Calu3 (cell line): ENCODE measurements around the gene DEFB131B. TPM values are rescaled to one million over a fixed set of nuclear protein-coding genes. Genes with fewer than 3 reads are reported as not detected.
"Not testable (repeated sequence)": the region's sequence is repeated elsewhere in the genome, so short reads cannot be mapped to it uniquely, and the experiment has no call there.

ENCODE experiments used
- BruUV-seq: library from RNA; stranded (reverse); fragments of 400-500 nt; replicated peaks from 2 replicates; lab custom pipeline; 2021; lab: Mats Ljungman, UMichigan
- CTCF ChIA-PET: fragments of 300-600 bp; sonication (Branson Sonifier 250); formaldehyde crosslinking; loops from one replicate; lab custom pipeline; 2022; ENCODE audit warnings: antibody characterized with exemption; lab: Charles Lee
- DNase-seq: peaks from one replicate; pipeline ENCODE4 v3.0.0; 2022
- H3K27ac Mint-ChIP-seq: one replicate; pipeline ENCODE4 v1.8.0; 2022; ENCODE audit warnings: mixed read lengths; ENCODE audit not compliant: unreplicated experiment
- H3K27me3 Mint-ChIP-seq: one replicate; pipeline ENCODE4 v1.8.0; 2022; ENCODE audit warnings: mixed read lengths; ENCODE audit not compliant: unreplicated experiment
- H3K36me3 Mint-ChIP-seq: one replicate; pipeline ENCODE4 v1.8.0; 2022; ENCODE audit warnings: mild to moderate bottlenecking, moderate library complexity, mixed read lengths; ENCODE audit not compliant: insufficient read depth, unreplicated experiment
- H3K4me1 Mint-ChIP-seq: one replicate; pipeline ENCODE4 v1.8.0; 2022; ENCODE audit warnings: mild to moderate bottlenecking, low read depth, mixed read lengths; ENCODE audit not compliant: unreplicated experiment
- H3K4me3 Mint-ChIP-seq: one replicate; pipeline ENCODE4 v1.8.0; 2022; ENCODE audit warnings: mild to moderate bottlenecking, low read depth, moderate library complexity, mixed read lengths; ENCODE audit not compliant: unreplicated experiment
- H3K9me3 Mint-ChIP-seq: one replicate; pipeline ENCODE4 v1.8.0; 2022; ENCODE audit warnings: low read depth, mixed read lengths; ENCODE audit not compliant: unreplicated experiment
- intact Hi-C: fragments of 100-400 bp; cut with micrococcal nuclease; formaldehyde crosslinking; loops from one replicate; pipeline ENCODE4 v1.10.0; 2022; ENCODE audit not compliant: unreplicated experiment
- total RNA-seq: library from RNA; stranded (reverse); gene quantifications from 2 replicates; pipeline ENCODE4 v1.2.3, GENCODE V29; 2022
- TF ChIP-seq, protein P1 (sequence below): fragments of 200-600 bp; IDR thresholded peaks from one replicate; pipeline ENCODE4 v1.8.0; 2022; ENCODE audit warnings: antibody characterized with exemption; ENCODE audit not compliant: unreplicated experiment

Gene DEFB131B
- total RNA-seq, 1 experiment from 2014 or later, result not detected

DNA sequence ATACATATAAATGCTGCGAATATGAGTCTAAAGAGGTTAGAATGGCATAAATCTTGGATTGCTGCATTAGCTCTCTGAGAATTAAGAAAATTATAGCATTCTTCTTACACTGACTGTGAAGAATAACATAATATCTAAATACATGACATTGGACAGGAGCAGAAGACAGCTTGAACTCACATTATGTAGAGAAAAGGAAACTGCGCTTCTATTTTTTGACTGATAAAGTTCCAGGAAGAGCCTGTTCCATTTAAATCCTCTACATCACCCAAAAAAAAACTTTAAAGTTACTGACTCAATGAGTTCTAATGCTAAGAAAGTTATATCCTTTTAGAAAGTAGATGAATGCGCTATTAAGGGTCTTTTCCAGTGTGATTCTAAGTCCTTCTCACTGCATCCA lies 17.4 kb upstream of the DEFB131B start:
- H3K4me3 Mint-ChIP-seq, H3K27ac Mint-ChIP-seq, H3K27me3 Mint-ChIP-seq, CTCF ChIA-PET, intact Hi-C loops, H3K9me3 Mint-ChIP-seq, BruUV-seq, H3K4me1 Mint-ChIP-seq, H3K36me3 Mint-ChIP-seq, DNase-seq: not testable (repeated sequence)

DNA sequence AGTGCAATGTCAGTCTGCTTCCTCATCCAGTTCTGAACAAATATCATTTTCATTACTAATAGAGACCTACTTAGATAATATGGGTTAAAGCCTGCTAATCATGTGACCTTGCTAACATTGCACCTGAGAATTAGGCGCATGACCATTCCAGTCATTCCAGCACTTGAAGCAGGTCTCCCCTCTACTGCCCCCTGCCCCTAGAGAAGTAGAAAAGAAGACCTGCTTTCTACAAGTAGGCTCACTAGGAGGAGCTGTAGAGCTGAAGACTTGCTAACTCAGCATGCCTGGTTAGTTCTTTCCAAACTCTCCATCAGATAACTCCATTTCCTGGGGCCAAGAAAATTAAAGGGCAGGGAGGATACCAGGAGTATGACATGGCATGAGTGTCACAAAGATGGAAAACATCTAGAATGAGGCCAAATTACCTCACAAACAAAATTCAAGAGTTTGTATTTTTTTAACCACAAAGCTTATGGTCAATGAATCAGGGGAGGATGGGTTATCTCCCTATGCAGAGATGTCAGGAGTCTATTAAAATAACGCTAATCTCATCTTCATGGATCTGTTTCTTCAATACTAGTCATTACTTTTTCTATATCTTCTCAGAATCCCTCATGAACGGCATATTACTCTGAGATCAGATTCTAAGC lies 14.2 kb upstream of the DEFB131B start:
- CTCF ChIA-PET, result interaction anchor here (0.7 kb wide), 1 partner anchor 76 kb away, joined by 3 read pairs; no protein-coding TSS in a partner anchor
- BruUV-seq, intact Hi-C loops, H3K4me3 Mint-ChIP-seq, H3K27me3 Mint-ChIP-seq, H3K27ac Mint-ChIP-seq, H3K36me3 Mint-ChIP-seq, H3K9me3 Mint-ChIP-seq, H3K4me1 Mint-ChIP-seq: not testable (repeated sequence)
- DNase-seq, result peak; percentile 65
- TF ChIP-seq, protein P1, sequence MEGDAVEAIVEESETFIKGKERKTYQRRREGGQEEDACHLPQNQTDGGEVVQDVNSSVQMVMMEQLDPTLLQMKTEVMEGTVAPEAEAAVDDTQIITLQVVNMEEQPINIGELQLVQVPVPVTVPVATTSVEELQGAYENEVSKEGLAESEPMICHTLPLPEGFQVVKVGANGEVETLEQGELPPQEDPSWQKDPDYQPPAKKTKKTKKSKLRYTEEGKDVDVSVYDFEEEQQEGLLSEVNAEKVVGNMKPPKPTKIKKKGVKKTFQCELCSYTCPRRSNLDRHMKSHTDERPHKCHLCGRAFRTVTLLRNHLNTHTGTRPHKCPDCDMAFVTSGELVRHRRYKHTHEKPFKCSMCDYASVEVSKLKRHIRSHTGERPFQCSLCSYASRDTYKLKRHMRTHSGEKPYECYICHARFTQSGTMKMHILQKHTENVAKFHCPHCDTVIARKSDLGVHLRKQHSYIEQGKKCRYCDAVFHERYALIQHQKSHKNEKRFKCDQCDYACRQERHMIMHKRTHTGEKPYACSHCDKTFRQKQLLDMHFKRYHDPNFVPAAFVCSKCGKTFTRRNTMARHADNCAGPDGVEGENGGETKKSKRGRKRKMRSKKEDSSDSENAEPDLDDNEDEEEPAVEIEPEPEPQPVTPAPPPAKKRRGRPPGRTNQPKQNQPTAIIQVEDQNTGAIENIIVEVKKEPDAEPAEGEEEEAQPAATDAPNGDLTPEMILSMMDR, result peak; percentile 86

DNA sequence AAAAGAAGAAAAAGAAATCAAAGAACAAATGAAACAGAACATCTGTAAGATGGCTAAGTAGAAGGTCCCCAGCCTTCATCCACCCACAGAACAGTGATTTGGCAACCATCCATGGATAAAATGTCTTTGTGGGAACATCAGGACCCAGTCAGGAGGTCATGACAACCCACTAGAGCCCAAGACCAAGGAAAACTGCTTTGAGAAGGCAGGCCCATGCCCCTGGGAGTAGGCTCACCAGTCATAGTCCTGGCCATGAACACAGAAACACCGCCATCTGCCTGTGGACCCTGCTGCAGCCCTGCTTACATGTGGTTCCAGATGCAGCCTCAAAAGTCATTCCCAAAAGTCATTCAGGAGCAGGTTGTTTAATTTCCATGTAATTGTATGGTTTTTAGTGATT lies 11.0 kb upstream of the DEFB131B start:
- H3K36me3 Mint-ChIP-seq, intact Hi-C loops, H3K9me3 Mint-ChIP-seq, BruUV-seq, H3K27ac Mint-ChIP-seq, H3K27me3 Mint-ChIP-seq, CTCF ChIA-PET, DNase-seq, H3K4me1 Mint-ChIP-seq, H3K4me3 Mint-ChIP-seq: not testable (repeated sequence)

DNA sequence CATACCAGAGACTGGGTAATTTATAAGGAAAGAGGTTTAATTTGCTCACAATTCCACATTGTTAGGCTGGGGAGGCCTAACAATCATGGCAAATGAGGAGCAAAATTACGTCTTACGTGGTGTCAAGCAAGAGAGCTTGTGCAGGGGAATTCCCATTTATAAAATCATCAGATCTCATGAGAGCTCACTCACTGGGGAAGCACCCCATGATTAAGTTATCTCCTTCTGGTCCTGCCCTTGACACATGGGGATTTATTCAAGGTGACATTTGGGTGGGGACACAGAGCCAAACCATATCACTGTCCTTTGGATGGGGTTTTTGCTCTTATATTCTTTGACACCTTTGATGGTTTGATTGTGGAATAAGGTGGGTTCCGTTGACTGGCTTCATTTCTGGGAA lies 8.3 kb upstream of the DEFB131B start:
- H3K9me3 Mint-ChIP-seq, H3K27ac Mint-ChIP-seq, DNase-seq, CTCF ChIA-PET, H3K36me3 Mint-ChIP-seq, BruUV-seq, H3K27me3 Mint-ChIP-seq, H3K4me1 Mint-ChIP-seq, intact Hi-C loops, H3K4me3 Mint-ChIP-seq: not testable (repeated sequence)

DNA sequence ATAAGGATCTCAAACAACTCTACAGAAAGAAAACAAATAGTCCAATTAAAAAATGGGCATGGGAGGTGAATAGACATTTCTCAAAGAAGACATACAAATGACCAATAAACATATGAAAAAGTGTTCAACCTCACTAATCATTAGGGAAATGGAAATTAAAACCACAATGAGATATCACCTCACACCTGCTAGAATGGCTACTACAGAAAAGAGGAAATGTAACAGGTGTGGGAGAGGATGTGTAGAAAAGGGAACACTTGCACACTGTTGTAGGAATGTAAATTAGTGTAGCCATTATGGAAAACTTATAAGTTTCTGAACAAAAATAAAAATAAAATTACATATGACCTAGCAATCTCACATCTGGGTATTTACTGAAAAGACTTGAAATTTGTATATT lies 7.6 kb upstream of the DEFB131B start:
- DNase-seq, H3K36me3 Mint-ChIP-seq, H3K27ac Mint-ChIP-seq, BruUV-seq, H3K27me3 Mint-ChIP-seq, H3K4me1 Mint-ChIP-seq, H3K4me3 Mint-ChIP-seq, CTCF ChIA-PET, intact Hi-C loops, H3K9me3 Mint-ChIP-seq: not testable (repeated sequence)

- H3K9me3 Mint-ChIP-seq, intact Hi-C loops, DNase-seq, H3K4me3 Mint-ChIP-seq, H3K27ac Mint-ChIP-seq, BruUV-seq, H3K27me3 Mint-ChIP-seq, H3K4me1 Mint-ChIP-seq, CTCF ChIA-PET, H3K36me3 Mint-ChIP-seq: not testable (repeated sequence)
These were observed 2.0 kb upstream of the DEFB131B start for GRCh38 chr11:71876262-71876661.

- H3K36me3 Mint-ChIP-seq, intact Hi-C loops, DNase-seq, CTCF ChIA-PET, H3K4me3 Mint-ChIP-seq, H3K27me3 Mint-ChIP-seq, H3K27ac Mint-ChIP-seq, H3K9me3 Mint-ChIP-seq, BruUV-seq: not testable (repeated sequence)
- peaks cover 16% of the 10 kb centered on the region for H3K4me1 Mint-ChIP-seq
These were observed 7.6 kb downstream of the DEFB131B start for GRCh38 chr11:71885806-71886205.

DNA sequence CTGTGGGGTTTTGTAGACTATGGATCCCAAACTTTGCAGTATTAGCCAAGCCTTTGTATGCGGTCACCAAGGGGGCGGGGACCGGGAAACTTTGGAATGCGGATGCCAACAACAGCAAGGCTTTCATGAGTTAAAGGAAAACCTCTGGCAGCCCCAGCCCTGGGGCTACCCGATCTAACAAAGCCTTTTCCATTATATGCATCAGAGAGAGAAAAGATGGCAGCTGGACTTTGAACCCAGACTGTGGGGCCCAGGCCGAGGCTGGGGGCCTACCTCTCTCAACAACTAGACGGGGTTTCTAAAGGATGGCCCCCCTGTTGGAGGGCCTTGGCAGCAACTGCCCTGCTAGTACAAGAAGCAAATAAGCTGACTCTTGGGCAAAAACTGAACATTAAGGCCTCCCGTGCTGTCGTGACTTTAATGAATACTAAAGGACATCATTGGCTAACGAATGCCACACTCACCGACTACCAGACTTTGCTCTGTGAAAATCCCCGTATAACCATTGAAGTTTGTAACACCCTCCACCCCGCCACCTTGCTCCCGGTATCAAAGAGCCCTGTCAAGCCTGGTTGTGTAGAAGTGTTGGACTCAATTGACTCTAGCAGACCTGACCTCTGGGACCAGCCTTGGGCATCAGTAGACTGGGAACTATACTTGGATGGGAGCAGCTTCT lies 10.2 kb downstream of the DEFB131B start:
- H3K9me3 Mint-ChIP-seq, CTCF ChIA-PET, H3K4me3 Mint-ChIP-seq, H3K27me3 Mint-ChIP-seq, intact Hi-C loops, BruUV-seq, H3K36me3 Mint-ChIP-seq: not testable (repeated sequence)
- peak; percentile 50 for DNase-seq
- peak overlapping the region; percentile 39 for H3K27ac Mint-ChIP-seq
- peaks cover 16% of the 10 kb centered on the region for H3K4me1 Mint-ChIP-seq

DNA sequence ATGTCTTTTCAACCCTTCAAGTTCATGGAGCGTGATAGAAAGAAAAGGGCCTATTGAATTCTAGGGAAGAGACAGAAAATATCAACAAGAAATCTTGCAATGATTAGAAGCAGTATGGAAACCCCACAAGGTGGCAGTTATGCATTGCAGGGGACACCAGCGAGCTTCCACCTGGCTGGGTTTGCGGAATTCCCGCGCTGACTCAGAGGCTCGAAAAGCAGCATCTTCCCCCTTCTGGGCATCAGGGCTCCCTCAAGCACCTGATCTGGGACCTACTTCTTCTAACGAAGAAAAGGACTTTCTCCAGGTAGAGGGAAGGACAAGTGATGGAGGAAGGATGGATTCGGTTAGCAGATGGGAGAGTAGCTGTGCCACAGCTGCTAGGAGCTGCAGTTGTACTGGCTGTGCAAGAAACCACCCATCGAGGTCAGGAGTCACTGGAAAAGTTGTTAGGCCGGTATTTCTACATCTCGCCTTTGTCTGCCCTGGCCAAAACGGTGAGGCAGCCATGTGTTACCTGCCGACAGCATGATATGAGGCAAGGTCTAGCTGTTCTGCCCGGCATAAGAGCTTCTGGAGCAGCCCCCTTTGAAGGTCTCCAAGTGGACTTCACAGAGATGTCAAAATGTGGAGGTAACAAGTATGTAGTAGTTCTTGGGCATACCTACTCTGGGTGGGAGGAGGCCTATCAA lies 11.1 kb downstream of the DEFB131B start:
- H3K27ac Mint-ChIP-seq, result peak overlapping the region; percentile 39
- peak; percentile 9 for DNase-seq
- H3K27me3 Mint-ChIP-seq, H3K9me3 Mint-ChIP-seq, CTCF ChIA-PET, intact Hi-C loops, BruUV-seq, H3K36me3 Mint-ChIP-seq, H3K4me3 Mint-ChIP-seq: not testable (repeated sequence)
- peaks cover 16% of the 10 kb centered on the region for H3K4me1 Mint-ChIP-seq
